GM19328 (cell line): Measurements from ENCODE around the gene TMEM181.
"Not testable (repeated sequence)": the region's sequence is repeated elsewhere in the genome, so short reads cannot be mapped to it uniquely, and the experiment has no call there.

Experiments used
- ATAC-seq: cut with Tn5 transposase; IDR thresholded peaks from one replicate; pipeline ENCODE4 v1.9.1; 2021; ENCODE audit warnings: mild to moderate bottlenecking, moderate library complexity; ENCODE audit not compliant: unreplicated experiment

The TMEM181 gene

DNA sequence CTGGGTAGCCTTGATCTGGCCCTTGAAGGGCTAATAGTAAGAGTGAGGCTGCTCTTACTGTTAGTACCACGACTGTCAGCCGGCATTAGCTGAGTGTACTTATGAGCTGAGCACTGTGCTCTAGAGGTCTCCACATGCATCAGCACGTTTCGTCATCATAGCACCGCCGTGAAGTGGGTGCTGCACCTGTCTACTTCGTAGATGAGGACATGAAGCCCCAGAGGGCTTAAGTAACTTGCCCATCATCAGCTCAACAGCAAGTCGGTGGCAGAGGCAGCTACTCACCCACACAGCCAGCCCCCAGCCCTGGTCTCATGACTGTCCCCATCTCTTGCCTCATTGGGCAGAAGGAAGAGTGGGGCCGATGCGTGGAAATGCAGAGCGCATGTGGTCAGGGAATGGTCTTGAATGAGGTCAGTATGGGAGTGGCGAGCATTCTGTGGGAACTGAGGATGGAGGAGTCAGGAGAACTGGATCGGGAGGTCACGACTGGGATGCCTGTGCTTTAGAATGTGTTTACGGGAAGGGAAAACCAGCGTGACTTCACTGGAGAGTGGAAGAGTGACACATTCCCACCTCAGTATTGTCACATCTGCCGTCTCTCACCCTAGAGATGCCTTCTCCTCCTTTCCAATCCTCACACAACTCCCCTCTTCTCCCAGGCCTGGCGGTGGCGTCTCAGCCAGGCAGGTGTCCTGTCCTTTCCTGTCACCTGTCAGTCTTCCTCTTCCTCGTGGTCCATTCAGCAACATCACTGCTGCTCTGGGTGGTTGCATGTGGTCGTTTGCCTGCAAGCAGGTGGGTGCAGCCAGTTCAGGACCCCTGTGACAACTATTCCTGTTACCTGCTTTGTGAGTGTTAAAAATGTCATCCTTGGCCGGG lies 95.9 kb downstream of the TMEM181 start:
- ATAC-seq: no peak

DNA sequence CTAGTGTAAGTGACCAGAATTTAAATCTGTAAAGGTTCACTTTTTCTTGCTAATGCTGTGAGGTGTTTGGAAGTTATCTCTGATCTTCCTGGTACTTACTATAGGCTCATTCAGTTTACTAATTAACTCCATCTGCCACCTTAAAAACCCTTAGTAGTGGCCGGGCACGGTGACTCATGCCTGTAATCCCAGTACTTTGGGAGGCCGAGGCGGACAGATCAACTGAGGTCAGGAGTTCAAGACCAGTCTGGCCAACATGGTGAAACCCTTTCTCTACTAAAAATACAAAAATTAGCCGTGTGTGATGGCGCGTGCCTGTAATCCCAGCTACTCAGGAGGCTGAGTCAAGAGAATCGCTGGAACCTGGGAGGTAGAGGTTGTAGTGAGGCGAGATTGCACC lies 97.1 kb downstream of the TMEM181 start:
- not testable (repeated sequence) for ATAC-seq

DNA sequence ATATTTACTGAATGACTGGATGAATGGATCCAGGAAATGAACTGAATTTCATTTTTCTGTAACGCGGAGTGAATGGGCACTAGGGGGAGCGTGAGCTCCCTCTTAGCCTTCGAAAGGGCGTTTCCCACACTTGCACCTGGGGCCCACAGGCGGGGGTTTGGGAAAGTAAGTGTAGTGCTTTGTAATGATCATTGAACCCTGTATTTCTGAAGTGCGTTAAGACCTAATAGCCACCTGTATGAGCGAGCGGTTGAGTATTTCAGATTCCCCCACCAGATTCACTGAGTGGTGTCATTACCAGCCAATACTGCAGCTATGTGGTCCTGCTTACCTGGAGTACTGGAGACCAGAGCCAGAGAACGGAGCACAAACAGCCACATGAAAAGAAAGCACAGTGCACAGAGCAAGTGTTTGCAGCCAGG lies 100.5 kb downstream of the TMEM181 start:
- ATAC-seq: no peak

DNA sequence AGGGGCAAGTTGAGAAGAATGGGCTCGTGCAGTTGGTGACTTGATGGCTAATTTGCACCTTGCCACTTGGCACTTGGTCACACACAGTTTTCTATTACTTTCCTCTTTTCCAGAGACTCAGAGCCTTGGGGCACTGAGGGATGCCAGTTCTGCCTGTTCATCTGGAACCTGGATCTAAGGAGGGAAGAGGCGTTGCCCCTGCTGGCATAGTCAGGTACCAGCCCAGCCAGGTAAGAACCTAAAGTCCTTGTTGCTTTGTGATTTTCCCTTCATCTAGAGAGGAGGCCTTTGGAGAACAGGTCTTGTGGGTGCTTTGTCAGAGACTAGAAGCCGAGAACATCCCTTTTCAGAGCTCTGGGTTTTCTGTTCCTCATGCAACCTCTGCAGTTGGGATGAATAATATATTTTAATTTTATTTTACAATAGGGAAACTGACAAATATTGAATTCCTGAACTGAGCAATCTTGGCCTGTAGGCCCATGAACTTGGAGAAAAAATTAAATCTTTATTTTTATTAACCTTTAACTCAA lies 101.3 kb downstream of the TMEM181 start:
- no peak for ATAC-seq

DNA sequence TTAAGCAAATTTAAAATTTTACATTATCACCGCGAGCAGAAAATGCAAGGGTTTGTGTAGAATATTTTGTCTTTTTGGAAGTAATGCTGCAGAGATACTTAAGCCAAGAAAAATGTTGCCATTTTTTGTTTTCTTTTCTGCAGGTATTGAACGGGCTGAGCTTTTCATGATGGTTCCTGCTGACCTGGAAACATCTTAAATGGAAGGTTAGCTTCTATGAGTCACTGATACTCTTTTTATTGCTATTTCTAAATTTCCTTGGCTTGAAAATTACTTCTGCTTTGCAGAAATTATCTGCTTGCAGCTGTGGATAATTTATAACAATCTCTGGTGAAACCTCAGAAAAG lies 102.7 kb downstream of the TMEM181 start:
- no peak for ATAC-seq

DNA sequence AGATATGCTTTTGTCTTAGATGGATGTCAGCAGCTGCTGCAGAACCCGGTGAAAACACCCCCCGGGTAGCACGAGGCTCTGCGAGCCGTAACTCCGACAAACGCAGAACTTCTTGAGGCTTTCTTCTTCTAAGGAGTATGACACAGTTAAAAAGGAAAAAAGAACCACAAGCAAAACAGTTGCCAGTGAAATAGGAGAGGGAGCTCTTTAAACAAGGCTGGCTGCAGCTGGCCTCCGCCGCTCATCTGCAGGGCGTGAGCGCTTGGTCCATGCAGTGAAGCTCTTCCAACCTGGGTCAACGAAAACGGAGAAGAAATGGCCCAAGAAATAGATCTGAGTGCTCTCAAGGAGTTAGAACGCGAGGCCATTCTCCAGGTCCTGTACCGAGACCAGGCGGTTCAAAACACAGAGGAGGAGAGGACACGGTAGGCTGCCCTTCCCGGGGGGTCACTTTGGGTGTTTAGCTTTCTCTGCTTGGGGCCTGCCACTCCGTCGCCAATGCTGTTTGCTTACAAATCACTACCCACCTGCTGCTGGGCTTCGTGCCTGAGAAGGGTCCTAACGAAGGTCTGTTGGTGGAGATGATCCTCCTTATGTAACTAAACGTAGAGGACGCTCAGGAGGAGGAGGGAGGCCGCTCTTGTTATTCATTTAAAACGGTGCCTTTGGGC lies 103.2 kb downstream of the TMEM181 start:
- no peak for ATAC-seq

DNA sequence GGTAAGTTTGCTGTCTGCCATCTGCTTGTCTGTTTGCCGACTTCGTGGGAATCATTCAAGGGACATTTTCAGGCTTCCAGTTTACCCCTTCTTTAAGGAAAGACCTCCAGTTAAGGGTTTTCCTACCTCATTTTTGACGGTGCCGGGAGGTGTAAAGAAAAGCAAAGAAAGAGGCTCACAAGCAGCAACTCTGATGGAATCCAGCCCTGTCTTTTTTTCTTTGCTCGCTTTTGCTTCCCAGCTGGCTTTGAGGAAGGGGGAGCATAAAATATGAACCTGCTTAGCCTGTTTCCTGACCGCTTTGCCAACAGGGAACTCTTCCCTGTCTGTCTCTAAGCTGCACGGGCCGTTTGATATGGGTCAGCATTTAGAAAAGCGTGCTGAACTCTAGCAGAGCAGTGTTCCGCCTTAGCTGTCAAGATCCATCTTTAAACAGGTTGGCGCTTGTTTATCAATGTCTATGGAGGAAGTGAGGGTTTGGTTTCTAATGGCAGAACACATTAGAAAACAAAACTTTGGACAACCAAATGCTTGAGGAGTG lies 103.8 kb downstream of the TMEM181 start:
- no peak for ATAC-seq

DNA sequence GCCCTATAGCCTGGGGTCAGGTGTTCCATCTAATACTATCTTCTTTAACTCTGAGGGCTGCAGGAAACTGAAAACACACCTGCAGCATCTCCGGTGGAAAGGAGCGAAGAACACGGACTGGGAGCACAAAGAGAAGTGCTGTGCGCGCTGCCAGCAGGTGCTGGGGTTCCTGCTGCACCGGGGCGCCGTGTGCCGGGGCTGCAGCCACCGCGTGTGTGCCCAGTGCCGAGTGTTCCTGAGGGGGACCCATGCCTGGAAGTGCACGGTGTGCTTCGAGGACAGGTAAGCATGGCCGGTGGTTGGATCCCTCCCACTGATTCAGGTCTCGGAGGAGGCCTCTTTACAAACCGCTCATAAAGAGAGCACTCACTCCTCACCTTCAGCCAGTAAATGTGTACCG lies 105.4 kb downstream of the TMEM181 start:
- no peak for ATAC-seq

DNA sequence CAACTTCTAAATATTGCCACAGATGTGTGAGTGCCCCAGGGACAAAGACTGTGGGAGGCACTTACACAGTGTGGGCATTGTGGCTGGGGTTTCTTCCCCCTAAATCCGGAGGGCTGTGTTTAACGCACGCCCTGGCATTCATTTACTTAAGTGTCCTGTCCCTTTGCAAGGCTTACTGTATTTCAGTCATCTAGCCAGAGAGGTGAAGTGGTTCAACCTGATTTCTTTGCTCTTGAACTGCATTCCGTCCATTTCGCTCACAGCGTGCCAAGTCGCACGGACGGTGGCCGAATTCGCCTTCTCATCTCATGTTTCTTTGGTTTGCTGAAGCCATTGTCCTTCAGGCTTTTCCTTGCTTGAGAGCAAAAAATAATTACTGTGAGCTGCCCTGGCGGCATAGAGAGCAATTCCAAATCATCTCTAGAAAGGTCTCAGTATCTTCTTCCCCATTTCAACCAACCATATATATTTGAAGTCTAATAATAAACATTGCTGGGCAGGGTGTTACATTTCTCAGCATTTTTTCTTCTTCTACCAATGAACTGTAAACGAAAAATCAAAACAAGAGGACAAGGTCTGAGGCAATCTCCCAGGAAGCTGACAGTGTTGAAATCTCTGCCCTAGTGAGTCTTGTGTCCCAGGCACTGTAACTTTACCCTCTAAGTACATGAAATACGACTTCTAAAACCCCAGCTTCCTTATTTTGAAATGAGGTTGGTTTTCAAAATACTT lies 106.9 kb downstream of the TMEM181 start:
- ATAC-seq: no peak

DNA sequence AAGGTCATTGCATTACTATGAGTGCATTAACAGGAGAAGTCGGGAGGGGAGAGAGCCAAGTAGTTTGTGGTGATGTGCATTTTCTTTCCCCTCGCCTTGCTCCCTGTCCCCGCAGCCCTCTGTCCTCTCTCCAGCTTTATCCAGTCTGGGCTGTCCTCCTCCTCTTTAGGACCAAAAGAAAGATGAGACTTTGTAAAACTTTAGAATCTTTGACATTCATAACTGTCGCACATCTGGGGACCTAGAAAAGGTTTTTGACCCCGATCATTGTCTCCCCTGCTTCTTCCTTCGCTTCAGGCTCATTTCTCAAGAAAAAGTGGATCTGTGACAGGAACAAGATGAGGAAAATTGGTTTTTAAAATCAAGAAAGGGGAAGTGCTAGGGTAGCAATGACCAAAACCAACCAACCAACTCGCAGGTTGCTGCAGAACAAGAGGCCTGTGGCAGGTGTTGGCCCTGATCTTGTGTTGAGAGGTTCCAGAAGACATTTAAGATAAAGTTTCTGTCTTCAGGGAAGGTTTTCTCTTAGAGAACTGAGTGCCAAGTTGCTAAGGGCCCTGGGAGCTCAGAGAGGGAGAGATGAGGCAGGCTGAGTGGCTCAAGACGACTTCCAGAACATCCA lies 107.6 kb downstream of the TMEM181 start:
- no peak for ATAC-seq

DNA sequence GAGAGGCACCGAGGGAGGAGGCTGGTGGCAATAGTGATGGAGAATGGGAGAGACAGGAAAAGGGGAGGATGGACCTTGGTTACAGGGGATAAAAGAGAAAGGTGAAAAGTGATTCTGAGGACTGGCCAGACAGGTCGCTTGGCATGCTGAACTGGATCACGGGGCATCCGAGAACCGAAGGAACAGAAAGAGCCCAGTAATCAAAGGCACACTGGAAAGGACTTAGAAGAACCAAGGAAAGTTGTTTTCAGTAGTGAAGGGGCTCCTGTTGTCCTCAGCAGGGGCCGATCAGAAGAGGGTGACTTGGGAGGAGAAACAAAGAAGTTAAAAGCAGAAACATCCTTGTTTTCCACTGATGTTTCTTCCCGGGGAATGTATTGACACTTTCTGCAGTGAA lies 108.8 kb downstream of the TMEM181 start:
- no peak for ATAC-seq

DNA sequence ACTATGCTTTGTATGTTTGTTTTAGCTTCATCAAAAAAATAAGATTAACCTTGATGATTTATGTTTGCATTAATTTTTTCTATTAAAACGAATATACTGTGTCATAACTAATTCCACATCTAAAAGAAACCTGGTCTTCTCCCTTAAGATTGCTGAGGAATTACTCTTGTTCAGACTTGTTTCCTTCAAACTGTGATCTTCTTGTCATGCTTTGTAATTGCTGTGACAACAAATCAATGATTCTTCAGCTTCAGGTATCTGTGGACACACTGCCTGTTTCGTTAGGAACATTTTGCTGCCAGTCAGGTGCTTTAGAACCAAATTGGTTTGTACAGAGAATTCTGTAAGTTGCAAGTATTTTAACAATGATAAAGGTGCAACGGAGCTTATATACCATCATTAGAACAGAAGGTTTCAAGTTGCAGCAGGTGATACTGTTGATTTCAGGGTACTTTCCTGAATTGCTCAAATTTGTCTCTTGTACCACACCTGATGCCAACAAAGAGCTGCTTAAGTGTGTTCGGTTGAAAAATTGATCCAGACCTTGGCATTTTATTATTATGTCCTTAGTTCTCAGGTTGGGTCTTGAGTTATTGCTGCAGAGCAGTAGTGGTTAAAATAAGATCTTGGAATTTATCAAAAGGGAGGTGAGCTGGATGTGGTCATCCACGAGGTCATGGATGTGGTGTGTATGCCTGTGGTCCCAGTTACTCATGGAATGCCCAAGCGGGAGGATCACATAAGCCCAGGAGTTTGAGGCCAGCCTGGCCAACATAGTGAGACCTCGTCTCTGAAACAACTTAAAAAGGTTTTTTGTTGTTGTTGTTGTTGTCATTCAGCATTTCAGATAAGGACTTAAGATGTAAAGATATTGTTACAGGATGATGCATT lies 109.5 kb downstream of the TMEM181 start:
- ATAC-seq: no peak

DNA sequence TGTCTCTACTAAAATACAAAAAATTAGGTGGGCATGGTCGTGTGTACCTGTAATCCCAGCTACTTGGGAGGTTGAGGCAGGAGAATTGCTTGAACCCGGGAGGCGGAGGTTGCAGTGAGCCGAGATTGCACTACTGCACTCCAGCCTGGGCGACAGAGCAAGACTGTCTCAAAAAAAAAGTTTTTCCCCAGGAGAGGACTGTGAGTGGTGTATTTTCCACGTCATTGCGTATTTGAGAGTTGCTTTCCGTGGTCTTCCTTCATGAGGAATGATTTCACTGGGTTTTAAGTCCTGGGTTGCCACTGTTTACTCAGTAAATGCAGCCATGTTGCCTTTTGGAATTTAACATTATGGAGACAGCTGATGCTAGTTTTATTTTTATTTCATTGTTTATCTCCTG lies 112.2 kb downstream of the TMEM181 start:
- not testable (repeated sequence) for ATAC-seq

DNA sequence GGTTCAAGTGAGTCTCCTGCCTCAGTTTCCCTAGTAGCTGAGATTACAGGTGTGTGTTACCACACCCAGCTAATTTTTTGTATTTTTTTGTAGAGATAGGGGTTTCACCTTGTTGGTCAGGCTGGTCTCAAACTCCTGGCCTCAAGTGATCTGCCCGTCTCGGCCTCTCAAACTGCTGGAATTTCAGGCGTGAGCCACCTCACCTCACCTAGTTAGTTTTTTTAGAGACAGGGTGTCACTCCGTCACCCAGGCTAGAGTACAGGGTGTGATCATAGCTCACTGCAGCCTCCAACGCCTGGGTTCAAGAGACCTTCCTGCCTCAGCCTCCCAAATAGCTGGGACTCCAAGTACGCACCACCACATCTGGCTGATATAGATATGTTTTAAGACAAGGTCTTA lies 112.8 kb downstream of the TMEM181 start:
- no peak for ATAC-seq

DNA sequence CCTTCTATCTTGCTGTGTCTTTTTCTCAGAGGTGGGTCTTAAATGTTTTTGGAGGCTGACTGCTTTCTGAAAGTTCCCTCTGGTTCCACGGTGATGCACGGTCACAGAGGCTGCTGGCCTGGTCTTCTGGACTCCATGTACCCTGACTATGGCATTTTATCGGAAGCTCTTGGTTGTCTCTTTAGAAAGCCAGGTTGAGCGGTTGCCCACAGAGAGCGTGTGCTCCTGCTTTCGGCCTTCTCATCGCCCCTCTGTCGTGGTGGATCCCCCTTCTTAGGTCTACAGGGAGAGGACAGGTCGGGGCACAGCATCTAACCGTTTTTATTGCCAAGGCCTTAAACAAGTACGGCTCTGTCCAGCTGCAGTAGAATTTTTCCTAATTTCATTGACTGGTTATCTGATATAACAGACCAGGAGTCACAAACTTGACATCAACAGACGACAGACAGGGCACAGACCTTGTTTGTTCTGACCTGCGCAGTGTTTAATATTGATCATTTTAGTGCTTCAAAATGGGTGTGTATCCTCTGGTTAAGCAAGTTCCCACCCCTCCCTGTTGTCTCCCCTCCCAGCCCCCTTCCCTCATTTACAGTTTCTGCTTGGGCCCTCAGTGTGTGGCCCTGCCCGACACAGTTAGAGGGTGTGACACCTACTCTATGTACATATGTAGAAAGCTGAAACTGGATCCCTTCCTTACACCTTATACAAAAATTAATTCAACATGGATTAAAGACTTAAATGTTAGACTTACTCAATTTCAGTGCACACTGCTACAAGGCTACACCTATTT lies 114.6 kb downstream of the TMEM181 start:
- no peak for ATAC-seq

DNA sequence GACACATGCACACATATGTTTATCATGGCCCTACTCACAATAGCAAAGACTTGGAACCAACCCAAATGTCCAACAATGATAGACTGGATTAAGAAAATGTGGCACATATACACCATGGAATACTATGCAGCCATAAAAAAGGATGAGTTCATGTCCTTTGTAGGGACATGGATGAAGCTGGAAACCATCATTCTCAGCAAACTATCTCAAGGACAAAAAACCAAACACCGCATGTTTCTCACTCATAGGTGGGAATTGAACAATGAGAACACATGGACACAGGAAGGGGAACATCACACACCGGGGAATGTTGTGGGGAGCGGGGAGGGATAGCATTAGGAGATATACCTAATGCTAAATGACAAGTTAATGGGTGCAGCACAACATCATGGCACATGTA lies 117.2 kb downstream of the TMEM181 start:
- ATAC-seq: not testable (repeated sequence)

DNA sequence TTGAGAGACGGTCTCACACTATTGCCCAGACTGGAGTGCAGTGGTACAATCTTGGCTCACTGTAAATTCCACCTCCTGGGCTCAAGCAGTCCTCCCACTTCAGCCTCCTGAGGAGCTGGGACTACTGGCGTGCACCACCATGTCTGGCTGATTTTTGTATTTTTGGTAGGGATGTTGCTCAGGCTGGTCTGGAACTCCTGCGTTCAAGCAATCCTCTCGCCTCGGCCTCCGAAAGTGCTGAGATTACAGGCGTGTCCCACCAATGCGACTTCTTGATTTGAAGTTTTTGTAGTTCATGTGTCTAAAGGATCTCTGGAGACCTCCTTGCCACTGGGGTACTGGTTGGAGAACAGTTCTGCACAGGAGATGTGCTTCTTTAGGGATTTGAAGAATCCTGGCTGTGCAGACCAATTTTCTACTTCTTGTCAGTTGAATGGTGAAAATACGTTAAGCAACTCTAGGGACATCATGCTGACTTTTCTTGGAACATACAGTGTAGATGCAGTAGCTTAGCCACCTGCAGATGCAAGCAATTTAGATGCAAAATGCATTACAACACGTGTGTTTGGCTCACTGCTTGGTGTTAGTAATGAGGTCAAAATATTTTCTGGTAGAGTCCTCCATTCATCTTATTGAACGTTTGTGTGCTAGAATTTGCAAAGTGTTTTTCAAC lies 118.2 kb downstream of the TMEM181 start:
- ATAC-seq: no peak

DNA sequence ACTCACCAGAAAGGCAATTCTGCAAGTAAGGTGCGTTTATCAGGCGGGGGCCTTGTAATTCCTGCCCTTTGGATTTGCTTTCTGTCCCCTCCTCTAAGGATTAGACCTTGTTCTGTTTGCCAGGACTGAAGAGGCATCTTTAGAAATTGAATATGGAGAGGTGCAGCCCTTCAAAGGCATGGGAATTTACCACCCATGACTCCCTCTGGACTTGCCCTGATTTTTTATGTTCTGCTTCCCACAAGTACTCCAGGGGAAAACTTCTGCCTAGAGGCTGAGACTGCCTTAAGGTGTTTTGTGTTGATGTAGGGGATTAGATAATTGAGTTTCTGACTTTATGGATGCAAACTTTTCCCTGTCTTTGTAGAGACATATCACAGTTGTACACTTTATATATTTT lies 120.1 kb downstream of the TMEM181 start:
- no peak for ATAC-seq
